ENCODE results near the gene MRPL48. TPM values are rescaled to one million over a fixed set of nuclear protein-coding genes. Genes with fewer than 3 reads are reported as not detected.
"Not testable (repeated sequence)": the region's sequence is repeated elsewhere in the genome, so short reads cannot be mapped to it uniquely, and the experiment has no call there.

MRPL48 gene
- total RNA-seq, 1 donor from 2014 or later = 26.5 TPM

DNA sequence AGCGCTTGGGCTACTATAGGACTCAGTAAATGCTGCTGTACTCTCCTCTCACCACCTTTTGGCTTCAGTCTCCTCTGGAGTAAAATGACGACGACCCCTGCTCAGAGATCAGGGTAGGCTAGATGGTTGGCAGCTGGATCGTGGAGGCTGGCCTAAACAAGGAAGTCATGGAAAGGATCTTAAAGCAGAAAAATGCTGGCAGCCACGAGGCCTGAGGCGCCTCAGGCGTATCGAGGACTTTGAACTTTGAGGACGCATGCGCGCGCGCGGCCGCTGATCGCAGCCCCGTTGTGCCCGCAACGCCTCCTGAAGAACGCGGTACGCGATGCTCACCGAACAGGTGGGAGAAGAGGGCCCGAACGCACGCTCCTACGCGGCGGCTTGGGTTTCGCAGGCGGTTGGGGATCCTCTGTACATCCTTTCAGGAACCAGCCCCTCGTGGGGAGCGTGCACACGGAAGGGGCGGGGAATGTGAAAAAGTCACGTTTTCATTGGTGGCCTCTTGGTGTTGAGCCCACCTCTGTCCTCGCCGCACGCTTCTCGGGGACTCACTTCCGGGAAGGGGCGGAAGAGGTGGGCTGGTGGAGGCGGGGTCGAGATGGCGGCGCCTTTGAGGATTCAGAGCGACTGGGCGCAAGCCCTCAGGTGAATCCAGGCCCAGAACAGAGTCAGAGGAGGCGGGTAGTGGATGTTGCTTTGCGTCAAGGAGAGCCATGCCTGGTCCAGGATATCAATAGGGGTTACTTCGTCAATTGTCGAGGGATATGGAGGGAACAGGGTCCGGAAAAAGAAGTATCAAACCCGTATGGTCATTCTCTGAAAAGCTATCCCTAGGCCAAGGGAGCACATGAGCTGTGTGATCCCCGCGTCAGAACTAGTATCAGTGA lies 89.0 kb downstream of the MRPL48 start, which contains the start of the genes COA4 and PAAF1:
TSS of gene COA4 (minus strand) at position 423 of the 887 bp plus-strand sequence. CDS start 3,468 bp downstream, outside the sequence.
TSS of gene PAAF1 (plus strand) at position 576 of the 887 bp plus-strand sequence. CDS start at position 599, 23 bp downstream.
- Histone ChIP-seq H3K27me3 (ENCODE audit: low read depth) (no peaks in the 10 kb centered on the region), H3K36me3 (peaks cover 36% of the 10 kb centered on the region), H3K4me3 (peak within 1 kb of the TSS; percentile 88), H3K4me1 (peaks cover 23% of the 10 kb centered on the region), H3K9me3 (no peaks in the 10 kb centered on the region), H3K27ac (peak within 1 kb of the TSS; percentile 81)
- TF ChIP-seq, protein P1, sequence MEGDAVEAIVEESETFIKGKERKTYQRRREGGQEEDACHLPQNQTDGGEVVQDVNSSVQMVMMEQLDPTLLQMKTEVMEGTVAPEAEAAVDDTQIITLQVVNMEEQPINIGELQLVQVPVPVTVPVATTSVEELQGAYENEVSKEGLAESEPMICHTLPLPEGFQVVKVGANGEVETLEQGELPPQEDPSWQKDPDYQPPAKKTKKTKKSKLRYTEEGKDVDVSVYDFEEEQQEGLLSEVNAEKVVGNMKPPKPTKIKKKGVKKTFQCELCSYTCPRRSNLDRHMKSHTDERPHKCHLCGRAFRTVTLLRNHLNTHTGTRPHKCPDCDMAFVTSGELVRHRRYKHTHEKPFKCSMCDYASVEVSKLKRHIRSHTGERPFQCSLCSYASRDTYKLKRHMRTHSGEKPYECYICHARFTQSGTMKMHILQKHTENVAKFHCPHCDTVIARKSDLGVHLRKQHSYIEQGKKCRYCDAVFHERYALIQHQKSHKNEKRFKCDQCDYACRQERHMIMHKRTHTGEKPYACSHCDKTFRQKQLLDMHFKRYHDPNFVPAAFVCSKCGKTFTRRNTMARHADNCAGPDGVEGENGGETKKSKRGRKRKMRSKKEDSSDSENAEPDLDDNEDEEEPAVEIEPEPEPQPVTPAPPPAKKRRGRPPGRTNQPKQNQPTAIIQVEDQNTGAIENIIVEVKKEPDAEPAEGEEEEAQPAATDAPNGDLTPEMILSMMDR (IDR thresholded peaks at IDR 0.05) = no peak
- peak; percentile 99 to 100 for ATAC-seq
- intact Hi-C loops (cut with DNase I) = no loop called here
- peak; percentile 94 for DNase-seq

DNA sequence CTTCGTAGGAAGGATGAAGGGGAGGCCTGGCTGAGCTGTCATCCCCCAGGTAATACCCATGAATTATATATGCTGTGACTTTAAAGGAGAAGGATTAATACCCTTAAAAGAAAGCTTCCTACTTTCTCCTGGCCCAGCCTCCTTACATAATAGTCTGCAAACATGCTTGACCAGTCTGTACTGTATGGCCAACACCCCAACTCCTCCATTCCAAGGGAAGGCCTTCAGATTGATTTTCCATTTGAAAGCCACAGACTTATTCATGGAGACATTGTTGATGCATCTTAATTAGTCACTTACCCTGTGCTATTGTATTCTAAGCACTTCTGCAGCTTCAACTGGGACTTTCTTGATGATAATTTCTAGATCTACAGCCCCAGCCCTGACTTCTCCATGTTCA lies 91.1 kb downstream of the MRPL48 start:
- no peak for ATAC-seq
- Histone ChIP-seq H3K4me3 (no peak overlapping the region), H3K36me3 (peaks cover 21% of the 10 kb centered on the region), H3K9me3 (no peaks in the 10 kb centered on the region), H3K4me1 (peaks cover 23% of the 10 kb centered on the region), H3K27ac (no peak overlapping the region), H3K27me3 (ENCODE audit: low read depth) (no peaks in the 10 kb centered on the region)
- no peak for DNase-seq
- intact Hi-C loops (cut with DNase I) = no loop called here
- TF ChIP-seq, protein P1 (IDR thresholded peaks at IDR 0.05) = no peak

- intact Hi-C loops (cut with DNase I); H3K27ac ChIP-seq; H3K27me3 ChIP-seq (ENCODE audit: low read depth); DNase-seq; H3K4me3 ChIP-seq; ATAC-seq; H3K9me3 ChIP-seq: not testable (repeated sequence)
- peaks cover 17% of the 10 kb centered on the region for H3K36me3 ChIP-seq
- peaks cover 14% of the 10 kb centered on the region for H3K4me1 ChIP-seq
Measured at GRCh38 chr11:73880449-73880848, 92.8 kb downstream of the MRPL48 start.

- ATAC-seq (no peak), DNase-seq (no peak)
- intact Hi-C loops (cut with DNase I) = no loop called here
- no peaks in the 10 kb centered on the region for H3K9me3 ChIP-seq
- no peak overlapping the region for H3K4me3 ChIP-seq
- H3K36me3 ChIP-seq = peaks cover 35% of the 10 kb centered on the region
- H3K4me1 ChIP-seq = no peaks in the 10 kb centered on the region
- no peaks in the 10 kb centered on the region for H3K27me3 ChIP-seq (ENCODE audit: low read depth)
- TF ChIP-seq, protein P1 (IDR thresholded peaks at IDR 0.05) = no peak
- no peak overlapping the region for H3K27ac ChIP-seq
Measured at GRCh38 chr11:73883856-73884255, 96.2 kb downstream of the MRPL48 start.

DNA sequence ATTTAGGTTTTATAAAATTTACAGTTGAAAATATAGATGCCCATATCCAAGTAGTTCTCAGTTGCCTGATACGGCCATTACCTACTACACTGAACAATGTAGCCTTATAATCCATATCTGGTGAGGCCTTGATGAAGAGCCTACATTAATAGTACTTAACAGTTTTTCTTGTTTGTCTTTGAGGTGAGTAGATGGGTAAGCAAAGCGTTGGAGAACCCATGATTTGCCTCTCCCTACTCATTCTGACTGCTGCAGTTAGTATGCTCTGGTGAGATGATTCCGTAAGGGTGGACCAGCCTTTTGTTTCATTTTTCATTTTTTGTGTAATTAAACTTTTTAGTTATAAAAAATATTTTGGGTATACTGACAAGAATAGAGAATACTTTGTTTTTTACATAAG lies 100.6 kb downstream of the MRPL48 start:
- H3K4me3 ChIP-seq = no peak overlapping the region
- H3K9me3 ChIP-seq = no peaks in the 10 kb centered on the region
- ATAC-seq (peak in 1 of 2 donors; percentile 44), DNase-seq (no peak)
- H3K27ac ChIP-seq = no peak overlapping the region
- H3K36me3 ChIP-seq = peaks cover 73% of the 10 kb centered on the region
- TF ChIP-seq, protein P1 (IDR thresholded peaks at IDR 0.05) = no peak
- intact Hi-C loops (cut with DNase I) = no loop called here
- H3K4me1 ChIP-seq = no peaks in the 10 kb centered on the region
- no peaks in the 10 kb centered on the region for H3K27me3 ChIP-seq (ENCODE audit: low read depth)

DNA sequence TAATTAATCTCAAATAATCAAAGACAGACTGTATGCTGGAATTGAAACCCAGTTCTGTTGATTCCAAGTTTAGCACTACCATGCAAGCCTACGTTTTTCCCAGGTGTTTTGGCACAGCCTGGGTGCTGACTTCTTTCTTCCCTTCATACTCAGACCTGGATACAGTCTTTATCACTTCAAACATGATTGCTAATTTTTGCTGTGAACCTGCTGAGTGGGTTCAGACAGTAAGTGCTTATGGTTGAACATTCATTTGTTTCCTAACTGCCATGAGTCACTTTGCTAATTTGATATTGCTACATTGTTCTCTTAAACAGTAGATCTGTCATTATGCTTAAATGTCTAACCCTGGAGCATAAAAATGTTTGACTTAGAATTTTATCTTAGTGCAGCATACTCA lies 101.3 kb downstream of the MRPL48 start:
- no peak for DNase-seq
- no peaks in the 10 kb centered on the region for H3K9me3 ChIP-seq
- H3K4me3 ChIP-seq = no peak overlapping the region
- TF ChIP-seq, protein P1 (IDR thresholded peaks at IDR 0.05) = no peak
- intact Hi-C loops (cut with DNase I) = no loop called here
- peaks cover 73% of the 10 kb centered on the region for H3K36me3 ChIP-seq
- H3K27me3 ChIP-seq (ENCODE audit: low read depth) = no peaks in the 10 kb centered on the region
- ATAC-seq = no peak
- no peak overlapping the region for H3K27ac ChIP-seq
- no peaks in the 10 kb centered on the region for H3K4me1 ChIP-seq

Data from lower lobe of right lung (tissue), 2 donors.